A549 treated with Mapracorat at 1 μM for 4 hours (cell line): ENCODE data around the gene PJA1. TPM values are rescaled to one million over a fixed set of nuclear protein-coding genes. Genes with fewer than 3 reads are reported as not detected.

ENCODE experiments used
- total RNA-seq: library from RNA; stranded (reverse); fragments of 200-300 nt; extraction: Qiagen RNA extraction; gene quantifications from 5 replicates; pipeline ENCODE4 v1.2.3, GENCODE V29; 2022

Gene PJA1
- 11.1 to 15.5 TPM (median 13.1 TPM) in 5 replicates for total RNA-seq

GRCh38 chrX:69165087-69165651 is at the start of gene PJA1:
TSS of gene PJA1 (minus strand) at chrX:69165453. CDS start at chrX:69163073, 2,380 bp downstream.

